ENCODE measurements around the gene CNOT4. TPM values are rescaled to one million over a fixed set of nuclear protein-coding genes. Genes with fewer than 3 reads are reported as not detected.

Gene CNOT4
- total and polyA plus RNA-seq, 2 of the 8 experiments (the other 6 are each of a cell fraction or from before 2014, with no cell fraction given) = 10.9 to 25.8 TPM

DNA sequence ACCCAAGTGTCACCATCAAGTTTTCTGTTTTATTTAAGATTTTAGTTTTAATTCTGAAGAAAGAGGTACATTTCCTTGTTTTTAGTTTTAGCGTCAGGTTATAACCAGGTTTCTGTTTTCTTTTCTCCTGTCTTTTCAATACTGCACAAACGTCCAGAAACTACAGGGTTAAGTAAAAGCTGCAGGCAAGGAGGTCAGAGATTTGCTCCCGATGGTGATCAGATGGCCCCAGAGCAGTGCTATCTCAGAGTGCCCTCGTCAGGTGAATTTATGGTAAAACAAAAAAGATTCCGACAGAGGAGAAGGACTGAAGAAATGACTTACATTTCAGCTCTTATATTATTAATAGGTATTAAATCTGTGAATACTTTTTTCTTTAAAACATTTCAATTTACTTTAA, 148.1 kb downstream of the CNOT4 start:
- 57% methylated on average over 5 of the region's 5 CpGs; no CpG with 5 or more reads in 1 of the 2 experiments for WGBS, 2 experiments (ENCODE audit: extremely low coverage in 1 of 2, insufficient coverage in 1 of 2, insufficient read length in 1 of 2, insufficient replicate concordance in 2 of 2, low coverage in 1 of 2, low lambda C conversion rate in 2 of 2, missing lambda C conversion rate in 1 of 2)
- Histone ChIP-seq H4K5ac (ENCODE audit: insufficient read length, low read depth, low read length) (no peak overlapping the region), H3K9ac (replicated peaks in 1 of 4; ENCODE audit: extremely low read depth in 1 of 4, low read depth in 3 of 4, low read length in 3 of 4) (no peak overlapping the region), H2BK15ac (ENCODE audit: low read length) (no peak overlapping the region), H3K79me2 (ENCODE audit: control insufficient read depth in 1 of 2, insufficient read depth in 2 of 2, low read length in 2 of 2) (no peaks in the 10 kb centered on the region), H3K23ac (ENCODE audit: insufficient read length) (no peak overlapping the region), H3K79me1 (ENCODE audit: low read depth, low read length) (no peaks in the 10 kb centered on the region), H3K27me3 (replicated peaks in 1 of 4; ENCODE audit: control insufficient read depth in 3 of 4, extremely low read depth in 1 of 4, insufficient read depth in 3 of 4, low read length in 3 of 4) (no peaks in the 10 kb centered on the region), H3K56ac (replicated peaks; ENCODE audit: insufficient read length, low read depth, low read length) (no peak overlapping the region), H3K14ac (ENCODE audit: insufficient read length) (no peak overlapping the region), H3K4me2 (ENCODE audit: insufficient read depth in 1 of 2, low read depth in 2 of 2, low read length in 2 of 2) (no peak overlapping the region), H2BK20ac (ENCODE audit: low read length) (no peak overlapping the region), H2BK12ac (ENCODE audit: low read depth, low read length) (no peak overlapping the region), H3K4me3 (ENCODE audit: extremely low read depth in 1 of 4, insufficient read depth in 2 of 4, low read depth in 3 of 4, low read length in 4 of 4) (no peak overlapping the region), H2BK120ac (replicated peaks; ENCODE audit: low read depth, low read length) (no peak overlapping the region), H4K20me1 (replicated peaks in 1 of 2; ENCODE audit: control insufficient read depth in 1 of 2, insufficient read depth in 2 of 2, low read length in 2 of 2) (no peaks in the 10 kb centered on the region), H3K18ac (ENCODE audit: extremely low read depth, low read length) (no peak overlapping the region), H3K36me3 (ENCODE audit: control insufficient read depth in 2 of 4, insufficient read depth in 4 of 4, low read length in 3 of 4) (no peaks in the 10 kb centered on the region; a peak in 2 of 8 replicates), H3K27ac (ENCODE audit: low read depth, low read length) (no peak overlapping the region), H4K8ac (ENCODE audit: extremely low read depth, insufficient read depth, low read length) (no peak overlapping the region), H3K4me1 (replicated peaks in 1 of 4; ENCODE audit: control insufficient read depth in 3 of 4, insufficient read depth in 4 of 4, low read length in 3 of 4) (no peaks in the 10 kb centered on the region), H2AK5ac (ENCODE audit: low read depth, low read length) (no peak overlapping the region), H2BK5ac (ENCODE audit: low read depth, low read length) (no peak overlapping the region), H2AFZ (ENCODE audit: low read length) (no peak overlapping the region), H4K91ac (replicated peaks; ENCODE audit: insufficient read length, low read length) (no peak overlapping the region), H3K9me3 (ENCODE audit: insufficient read depth in 2 of 2, low read depth in 1 of 2, low read length in 1 of 2) (no peaks in the 10 kb centered on the region), H3K23me2 (ENCODE audit: low read depth, low read length) (no peaks in the 10 kb centered on the region), H3K4ac (replicated peaks; ENCODE audit: insufficient read length, low read depth, low read length) (no peak overlapping the region)
- peak; percentile 39 for FAIRE-seq
- ChIA-PET CTCF (ENCODE audit: partially characterized antibody) (interaction anchor here (0.6 to 6.2 kb wide), 25 partner anchors 9 to 1122 kb away, joined by 3 to 61 read pairs (median 5); no protein-coding TSS in a partner anchor), POLR2A (ENCODE audit: partially characterized antibody) (interaction anchor here (0.6 to 1.3 kb wide), 2 partner anchors 8 to 148 kb away, joined by 3 read pairs; no protein-coding TSS in a partner anchor)
- no peak for DNase-seq (ENCODE audit: low read depth in 1 of 2, low spot score in 2 of 2)
- TF ChIP-seq NANOG (IDR thresholded peaks at IDR 0.05; ENCODE audit: insufficient read depth, low read depth, low read length, poor library complexity, severe bottlenecking) = no peak
- no peak for TF ChIP-seq SRF (IDR thresholded peaks at IDR 0.05; ENCODE audit: low read depth, low read length)
- TF ChIP-seq CTCF (IDR thresholded peaks at IDR 0.05; ENCODE audit: control extremely low read depth in 1 of 3, insufficient read depth in 1 of 3, low read depth in 1 of 3, low read length in 3 of 3) = peak in 2 of 3 experiments; percentile 21 to 43; a peak in 3 of 4 replicates
- no peak for TF ChIP-seq GTF2F1 (IDR thresholded peaks at IDR 0.05; ENCODE audit: borderline replicate concordance, low read depth, low read length)
- TF ChIP-seq CBX8 (IDR thresholded peaks at IDR 0.05; ENCODE audit: borderline replicate concordance, low read depth, low read length) = no peak
- no peak for TF ChIP-seq TCF12 (IDR thresholded peaks at IDR 0.05; ENCODE audit: low read depth, low read length)
- TF ChIP-seq EZH2 (IDR thresholded peaks at IDR 0.05; ENCODE audit: low read depth, low read length, severe bottlenecking) = no peak
- peak; percentile 51 to 68; a peak in 3 of 4 replicates for TF ChIP-seq RAD21 (IDR thresholded peaks at IDR 0.05 in 1 of 2, conservative IDR thresholded peaks at IDR 0.05 in 1 of 2; ENCODE audit: low read depth in 2 of 2, low read length in 2 of 2)
